NCI-H1694 treated with DMSO at 0.1 percent for 48 hours (cell line): ENCODE measurements around the gene MUCL3.
"Not testable (repeated sequence)": the region's sequence is repeated elsewhere in the genome, so short reads cannot be mapped to it uniquely, and the experiment has no call there.

Experiments
- DNase-seq: peaks from one replicate; lab custom pipeline; 2025; lab: John Stamatoyannopoulos, UW

MUCL3 gene

DNA sequence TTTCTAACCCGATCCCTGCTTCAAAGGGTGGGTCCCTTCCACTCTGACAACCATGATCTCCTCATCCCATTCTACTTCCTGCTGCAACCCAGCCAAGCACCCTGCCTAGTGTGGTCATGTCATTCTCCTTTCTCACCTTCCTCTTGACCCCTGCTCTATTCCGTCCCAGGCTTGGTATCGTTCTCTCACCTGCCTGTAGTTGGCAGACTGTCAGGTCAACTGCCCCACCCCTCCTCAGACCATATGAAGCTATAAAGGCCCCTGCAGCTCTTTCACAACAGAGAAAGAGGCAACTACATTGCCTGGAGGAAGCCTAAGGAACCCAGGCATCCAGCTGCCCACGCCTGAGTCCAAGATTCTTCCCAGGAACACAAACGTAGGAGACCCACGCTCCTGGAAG, 42.7 kb downstream of the MUCL3 start, which contains the start of gene MUC21:
Gene MUC21, plus strand, starts transcription at position 280 of the 400 bp plus-strand sequence. CDS start 241 bp downstream, outside the sequence.
- DNase-seq: no peak

DNA sequence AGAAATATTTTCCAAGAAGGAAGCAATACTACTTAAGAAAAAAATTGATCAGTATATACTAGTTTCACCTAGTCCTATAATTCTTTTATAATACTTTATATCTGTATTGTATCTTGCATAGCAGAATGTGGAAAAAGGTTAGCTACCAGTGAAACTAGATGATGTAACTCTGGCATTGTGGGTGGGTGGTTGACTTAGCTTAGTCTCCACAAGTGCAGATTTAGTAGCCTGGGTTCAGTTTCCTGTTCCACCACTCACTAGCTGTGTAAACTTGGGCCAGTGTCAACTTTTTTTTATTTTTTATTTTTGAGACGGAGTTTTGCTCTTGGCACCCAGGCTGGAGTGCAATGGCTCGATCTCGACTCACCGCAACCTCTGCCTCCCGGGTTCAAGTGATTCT, 44.7 kb downstream of the MUCL3 start:
- DNase-seq: no peak

DNA sequence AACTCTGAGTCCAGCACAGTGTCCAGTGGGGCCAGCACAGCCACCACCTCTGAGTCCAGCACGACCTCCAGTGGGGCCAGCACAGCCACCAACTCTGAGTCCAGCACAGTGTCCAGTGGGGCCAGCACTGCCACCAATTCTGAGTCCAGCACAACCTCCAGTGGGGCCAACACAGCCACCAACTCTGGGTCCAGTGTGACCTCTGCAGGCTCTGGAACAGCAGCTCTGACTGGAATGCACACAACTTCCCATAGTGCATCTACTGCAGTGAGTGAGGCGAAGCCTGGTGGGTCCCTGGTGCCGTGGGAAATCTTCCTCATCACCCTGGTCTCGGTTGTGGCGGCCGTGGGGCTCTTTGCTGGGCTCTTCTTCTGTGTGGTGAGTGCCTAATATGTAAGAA, 46.5 kb downstream of the MUCL3 start:
- DNase-seq: no peak

DNA sequence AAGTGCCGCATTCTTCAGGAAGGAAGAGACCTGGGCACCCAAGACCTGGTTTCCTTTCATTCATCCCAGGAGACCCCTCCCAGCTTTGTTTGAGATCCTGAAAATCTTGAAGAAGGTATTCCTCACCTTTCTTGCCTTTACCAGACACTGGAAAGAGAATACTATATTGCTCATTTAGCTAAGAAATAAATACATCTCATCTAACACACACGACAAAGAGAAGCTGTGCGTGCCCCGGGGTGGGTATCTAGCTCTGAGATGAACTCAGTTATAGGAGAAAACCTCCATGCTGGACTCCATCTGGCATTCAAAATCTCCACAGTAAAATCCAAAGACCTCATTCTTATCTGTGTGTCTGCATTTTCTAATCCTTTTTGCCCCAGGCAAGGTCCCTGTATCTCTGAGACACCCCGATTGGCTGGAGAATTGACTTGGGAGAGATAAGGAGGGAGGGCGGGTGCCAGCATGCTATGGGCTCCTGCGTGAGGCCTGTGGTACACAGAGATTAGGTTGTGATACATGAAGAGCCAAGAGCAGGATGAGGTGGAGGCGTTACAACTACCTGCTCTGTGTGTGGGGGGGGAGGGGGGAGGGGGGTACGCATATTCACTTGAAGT, 47.5 kb downstream of the MUCL3 start:
- no peak for DNase-seq

DNA sequence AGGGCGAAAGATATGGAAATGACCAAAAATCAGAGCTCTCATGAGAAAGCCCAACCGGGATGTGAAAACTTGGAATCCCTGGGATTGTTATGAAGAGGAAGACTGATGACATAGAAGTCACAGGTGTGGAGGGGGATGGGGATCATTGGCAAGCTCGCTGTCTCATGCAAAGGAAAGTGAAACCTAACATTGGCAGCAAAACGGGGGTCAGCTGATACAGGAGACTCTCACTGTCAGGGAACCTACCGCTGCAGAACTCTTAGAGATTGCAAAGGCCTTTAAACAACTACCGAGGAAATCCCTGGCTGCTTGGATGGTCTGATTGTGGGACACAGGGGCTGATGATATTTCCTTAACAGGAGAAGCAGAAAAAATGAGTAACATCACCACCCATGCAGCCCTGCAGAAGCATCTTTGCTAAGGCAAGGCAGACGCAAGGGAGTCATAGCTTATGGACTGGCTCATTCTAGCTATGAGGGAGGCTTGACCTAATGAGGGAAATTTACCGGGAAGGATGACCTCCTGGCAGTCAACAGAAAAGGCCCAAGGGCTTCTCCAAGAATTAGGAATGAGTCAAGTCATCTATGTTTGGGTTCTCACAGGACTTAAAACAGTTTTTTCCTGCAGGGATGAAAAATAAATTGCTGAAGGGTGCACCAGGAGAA, 49.8 kb downstream of the MUCL3 start:
- no peak for DNase-seq

DNA sequence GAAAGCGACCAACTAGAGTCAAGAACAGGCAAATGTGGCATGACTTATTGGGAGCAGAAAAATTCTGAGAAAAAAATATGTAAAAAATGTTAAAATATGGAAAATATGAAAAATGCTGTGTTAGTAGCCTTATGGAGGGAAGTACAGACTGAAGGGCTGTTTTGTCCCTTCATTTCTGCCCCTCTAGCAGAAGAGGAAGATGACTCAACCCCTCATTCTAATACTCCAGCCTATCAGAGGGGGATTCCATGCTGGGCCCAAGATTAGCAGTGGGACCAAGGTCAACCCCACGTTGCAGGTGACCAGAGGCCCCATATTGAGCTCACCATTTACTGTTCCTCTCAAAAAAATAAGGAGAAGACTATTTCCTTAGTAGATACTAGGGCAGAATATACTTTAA, 51.1 kb downstream of the MUCL3 start:
- DNase-seq: no peak

DNA sequence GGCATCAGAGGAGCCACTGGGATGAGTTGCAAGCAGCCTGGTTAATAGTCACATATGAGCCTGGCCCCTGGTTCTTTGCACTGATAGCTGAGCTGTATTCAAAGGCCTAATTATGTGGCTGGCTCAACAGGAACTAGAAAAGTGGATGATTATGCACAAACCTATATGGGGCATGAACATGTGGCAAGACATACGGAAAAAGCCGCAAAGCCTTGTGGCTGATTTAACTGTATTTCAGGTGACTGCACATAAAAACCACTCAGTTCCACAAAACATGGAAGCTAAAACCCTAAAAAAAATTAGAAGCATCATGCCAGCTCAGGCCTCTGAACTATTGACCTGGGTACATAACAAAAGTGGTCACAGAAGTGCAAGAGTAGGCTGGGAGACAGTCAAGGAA, 56.5 kb downstream of the MUCL3 start:
- DNase-seq: no peak

DNA sequence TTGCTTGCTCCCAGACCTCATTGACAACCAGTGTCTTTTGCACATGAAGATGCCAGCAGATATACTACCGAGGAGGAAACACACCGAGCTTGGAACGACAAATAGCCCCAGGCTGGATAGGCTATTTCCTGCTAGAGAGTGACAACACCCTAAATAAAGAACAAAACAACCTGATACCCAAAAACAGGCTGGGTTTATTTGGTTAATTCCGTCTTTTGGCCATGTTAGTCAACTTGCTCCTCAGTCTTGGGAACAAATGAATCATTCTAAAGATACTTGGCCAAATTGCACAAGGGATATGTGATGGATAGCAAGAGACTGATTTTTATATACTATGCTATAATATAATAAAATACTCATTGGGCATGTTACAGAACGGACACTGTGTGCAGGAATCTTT, 58.0 kb downstream of the MUCL3 start:
- no peak for DNase-seq

DNA sequence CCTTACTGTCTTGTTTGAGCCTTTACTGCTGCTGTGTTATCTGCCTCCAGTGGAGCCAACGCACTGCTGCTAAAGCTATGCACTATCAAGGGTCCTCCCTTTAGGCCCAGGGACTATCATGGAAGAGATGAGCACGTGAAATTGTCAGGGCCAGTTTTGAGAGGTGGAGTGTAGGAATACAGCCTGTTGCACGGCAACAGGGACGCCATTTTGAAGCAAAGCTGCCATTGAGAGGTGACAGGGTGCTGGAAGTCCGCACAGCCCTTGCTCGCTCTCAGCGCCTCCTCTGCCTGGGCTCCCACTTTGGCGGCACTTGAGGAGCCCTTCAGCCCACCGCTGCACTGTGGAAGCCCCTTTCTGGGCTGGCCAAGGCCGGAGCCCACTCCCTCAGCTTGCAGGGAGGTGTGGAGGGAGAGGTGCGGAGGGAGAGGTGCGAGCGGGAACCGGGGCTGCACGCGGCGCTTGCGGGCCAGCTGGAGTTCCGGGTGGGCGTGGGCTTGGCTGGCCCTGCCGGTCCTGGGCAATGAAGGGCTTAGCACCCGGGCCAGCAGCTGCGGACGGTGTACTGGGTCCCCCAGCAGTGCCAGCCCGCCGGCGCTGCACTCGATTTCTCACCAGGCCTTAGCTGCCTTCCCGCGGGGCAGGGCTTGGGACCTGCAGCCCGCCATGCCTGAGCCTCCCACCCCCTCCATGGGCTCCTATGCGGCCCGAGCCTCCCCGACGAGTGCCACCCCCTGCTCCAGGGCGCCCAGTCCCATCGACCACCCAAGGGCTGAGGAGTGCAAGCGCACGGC, 59.5 kb downstream of the MUCL3 start:
- DNase-seq: not testable (repeated sequence)

DNA sequence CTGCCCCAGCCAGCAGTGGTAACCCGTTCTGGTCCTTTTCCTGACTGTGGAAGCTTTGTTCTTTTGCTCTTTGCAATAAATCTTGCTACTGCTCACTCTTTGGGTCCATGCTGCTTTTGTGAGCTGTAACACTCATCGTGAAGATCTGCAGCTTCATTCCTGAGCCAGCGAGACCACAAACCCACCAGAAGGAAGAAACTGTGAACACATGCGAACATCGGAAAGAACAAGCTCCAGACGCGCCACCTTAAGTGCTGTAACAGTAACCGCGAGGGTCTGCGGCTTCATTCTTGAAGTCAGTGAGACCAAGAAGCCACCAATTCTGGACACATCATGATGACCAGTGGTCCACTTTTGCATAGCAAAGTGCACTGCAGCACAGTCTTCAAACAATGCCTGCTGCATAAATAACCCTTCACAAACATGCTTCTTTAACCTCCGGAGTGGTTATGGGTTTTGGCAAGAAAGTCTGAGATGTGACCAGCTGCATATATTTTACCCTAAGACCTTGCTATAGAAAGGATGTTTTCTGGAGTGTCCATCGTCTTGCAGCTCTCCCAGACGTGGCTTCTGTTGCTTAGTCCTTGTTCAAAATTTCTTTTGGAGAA, 60.6 kb downstream of the MUCL3 start:
- DNase-seq: no peak

DNA sequence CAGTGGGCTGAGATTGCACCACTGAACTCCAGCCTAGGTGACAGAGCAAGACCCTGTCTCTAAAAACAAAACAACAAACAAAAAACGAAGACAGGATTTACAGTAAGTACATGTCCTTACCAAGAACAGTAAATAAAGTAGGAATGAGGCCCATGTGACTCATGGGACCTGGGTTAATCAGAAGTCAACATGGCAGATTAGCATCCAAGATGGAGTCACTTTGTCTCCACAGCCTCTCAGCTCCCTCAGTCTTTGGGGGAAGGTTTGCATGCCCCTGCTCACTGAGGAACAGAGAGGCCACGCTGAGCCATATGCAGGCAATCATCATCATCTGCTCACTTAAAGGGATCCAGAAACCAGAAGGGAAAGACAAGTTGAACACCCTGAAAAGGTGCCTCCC, 61.7 kb downstream of the MUCL3 start:
- DNase-seq: no peak
